IPS-15b (cell line): ENCODE results near the gene SEMA5B.

Source experiments
- H3K27me3 ChIP-seq: one replicate; pipeline ENCODE4 v1.6.1; 2013; ENCODE audit warnings: low read length; ENCODE audit not compliant: control insufficient read depth, insufficient read depth
- H3K36me3 ChIP-seq: one replicate; pipeline ENCODE4 v1.6.1; 2013; ENCODE audit warnings: low read length; ENCODE audit not compliant: control insufficient read depth, insufficient read depth
- H3K4me1 ChIP-seq: one replicate; pipeline ENCODE4 v1.6.1; 2013; ENCODE audit warnings: mild to moderate bottlenecking, low read length; ENCODE audit not compliant: control insufficient read depth, insufficient read depth
- H3K4me3 ChIP-seq: one replicate; pipeline ENCODE4 v1.5.1; 2013; ENCODE audit warnings: low read depth, low read length
- H3K9ac ChIP-seq: one replicate; pipeline ENCODE4 v1.6.1; 2013; ENCODE audit warnings: low read depth, mild to moderate bottlenecking, low read length
- H3K9me3 ChIP-seq: one replicate; pipeline ENCODE4 v1.6.1; 2013; ENCODE audit warnings: mild to moderate bottlenecking, low read length; ENCODE audit not compliant: control insufficient read depth, insufficient read depth

The SEMA5B gene

GRCh38 chr3:122924056-122924455 lies 103.5 kb downstream of the SEMA5B start:
- Histone ChIP-seq H3K27me3 (peaks cover 40% of the 10 kb centered on the region), H3K4me1 (no peaks in the 10 kb centered on the region), H3K9ac (no peak overlapping the region), H3K9me3 (no peaks in the 10 kb centered on the region), H3K4me3 (no peak overlapping the region), H3K36me3 (no peaks in the 10 kb centered on the region)

GRCh38 chr3:122923611-122924010 lies 104.0 kb downstream of the SEMA5B start:
- Histone ChIP-seq H3K36me3 (no peaks in the 10 kb centered on the region), H3K4me1 (no peaks in the 10 kb centered on the region), H3K27me3 (peaks cover 40% of the 10 kb centered on the region), H3K4me3 (no peak overlapping the region), H3K9ac (no peak overlapping the region), H3K9me3 (no peaks in the 10 kb centered on the region)

GRCh38 chr3:122921791-122922651 lies 105.5 kb downstream of the SEMA5B start:
- no peaks in the 10 kb centered on the region for H3K4me1 ChIP-seq
- peak overlapping the region; percentile 85 for H3K4me3 ChIP-seq
- H3K9ac ChIP-seq, result no peak overlapping the region
- no peaks in the 10 kb centered on the region for H3K9me3 ChIP-seq
- H3K27me3 ChIP-seq, result peaks cover 40% of the 10 kb centered on the region
- H3K36me3 ChIP-seq, result no peaks in the 10 kb centered on the region

- Histone ChIP-seq H3K27me3 (peaks cover 40% of the 10 kb centered on the region), H3K36me3 (no peaks in the 10 kb centered on the region), H3K9ac (no peak overlapping the region)
Measured at GRCh38 chr3:122920986-122921385, 106.6 kb downstream of the SEMA5B start.

GRCh38 chr3:122919291-122919610 lies 108.3 kb downstream of the SEMA5B start:
- no peaks in the 10 kb centered on the region for H3K4me1 ChIP-seq
- no peaks in the 10 kb centered on the region for H3K9me3 ChIP-seq
- no peak overlapping the region for H3K9ac ChIP-seq
- H3K36me3 ChIP-seq, result no peaks in the 10 kb centered on the region
- peaks cover 49% of the 10 kb centered on the region for H3K27me3 ChIP-seq
- H3K4me3 ChIP-seq, result no peak overlapping the region

More at GRCh38 chr3:122920986-122921385, 106.6 kb downstream of the SEMA5B start:
- H3K9me3 ChIP-seq, result no peaks in the 10 kb centered on the region
- H3K4me3 ChIP-seq, result no peak overlapping the region
- H3K4me1 ChIP-seq, result no peaks in the 10 kb centered on the region

GRCh38 chr3:122918576-122919290 lies 108.8 kb downstream of the SEMA5B start:
- Histone ChIP-seq H3K36me3 (no peaks in the 10 kb centered on the region), H3K4me3 (no peak overlapping the region), H3K4me1 (no peaks in the 10 kb centered on the region), H3K9ac (no peak overlapping the region), H3K27me3 (peaks cover 52% of the 10 kb centered on the region), H3K9me3 (no peaks in the 10 kb centered on the region)

- H3K4me1 ChIP-seq, result no peaks in the 10 kb centered on the region
- H3K27me3 ChIP-seq, result peaks cover 47% of the 10 kb centered on the region
- no peaks in the 10 kb centered on the region for H3K9me3 ChIP-seq
- no peaks in the 10 kb centered on the region for H3K36me3 ChIP-seq
- no peak overlapping the region for H3K4me3 ChIP-seq
- no peak overlapping the region for H3K9ac ChIP-seq
Measured at GRCh38 chr3:122917412-122917811, 110.2 kb downstream of the SEMA5B start.

- no peaks in the 10 kb centered on the region for H3K36me3 ChIP-seq
- no peak overlapping the region for H3K9ac ChIP-seq
- H3K4me3 ChIP-seq, result no peak overlapping the region
- peaks cover 46% of the 10 kb centered on the region for H3K27me3 ChIP-seq
- no peaks in the 10 kb centered on the region for H3K4me1 ChIP-seq
- no peaks in the 10 kb centered on the region for H3K9me3 ChIP-seq
Measured at GRCh38 chr3:122916580-122916979, 111.0 kb downstream of the SEMA5B start.

GRCh38 chr3:122916084-122916483 lies 111.5 kb downstream of the SEMA5B start:
- H3K4me1 ChIP-seq, result no peaks in the 10 kb centered on the region
- H3K27me3 ChIP-seq, result peaks cover 41% of the 10 kb centered on the region

GRCh38 chr3:122915300-122916055 lies 112.1 kb downstream of the SEMA5B start:
- no peaks in the 10 kb centered on the region for H3K4me1 ChIP-seq
- no peaks in the 10 kb centered on the region for H3K36me3 ChIP-seq
- H3K9me3 ChIP-seq, result no peaks in the 10 kb centered on the region
- H3K4me3 ChIP-seq, result no peak overlapping the region
- peaks cover 35% of the 10 kb centered on the region for H3K27me3 ChIP-seq
- no peak overlapping the region for H3K9ac ChIP-seq

More at GRCh38 chr3:122916084-122916483, 111.5 kb downstream of the SEMA5B start:
- Histone ChIP-seq H3K4me3 (no peak overlapping the region), H3K9me3 (no peaks in the 10 kb centered on the region), H3K36me3 (no peaks in the 10 kb centered on the region), H3K9ac (no peak overlapping the region)

- H3K9me3 ChIP-seq, result no peaks in the 10 kb centered on the region
- H3K36me3 ChIP-seq, result peaks cover 3% of the 10 kb centered on the region
- no peaks in the 10 kb centered on the region for H3K4me1 ChIP-seq
Measured at GRCh38 chr3:122913539-122914100, 113.9 kb downstream of the SEMA5B start.

More at GRCh38 chr3:122913539-122914100, 113.9 kb downstream of the SEMA5B start:
- peaks cover 31% of the 10 kb centered on the region for H3K27me3 ChIP-seq
- no peak overlapping the region for H3K9ac ChIP-seq
- peak overlapping the region; percentile 41 for H3K4me3 ChIP-seq
